Stimulated activated naive CD8-positive, alpha-beta T cell treated with anti-CD3 and anti-CD28 coated beads, Interleukin-15, Interleukin-2, amounts not matched to agents 100 ng/mL and 50 ng/mL, for 24 hours (primary cell): ENCODE measurements around the gene GDPD5.

Experiments used
- H3K27ac Mint-ChIP-seq: one replicate; pipeline ENCODE4 v1.8.0; 2021; ENCODE audit warnings: mild to moderate bottlenecking, mixed read lengths
- H3K27me3 Mint-ChIP-seq: one replicate; pipeline ENCODE4 v1.8.0; 2021; ENCODE audit warnings: mixed read lengths
- H3K36me3 Mint-ChIP-seq: one replicate; pipeline ENCODE4 v1.8.0; 2021; ENCODE audit warnings: low read depth, mixed read lengths
- H3K4me1 Mint-ChIP-seq: one replicate; pipeline ENCODE4 v1.8.0; 2021; ENCODE audit warnings: low read depth, mixed read lengths
- H3K4me3 Mint-ChIP-seq: one replicate; pipeline ENCODE4 v1.8.0; 2021; ENCODE audit warnings: mild to moderate bottlenecking, mixed read lengths
- H3K9me3 Mint-ChIP-seq: one replicate; pipeline ENCODE4 v1.8.0; 2021; ENCODE audit warnings: mixed read lengths

Gene GDPD5

GRCh38 chr11:75471176-75471973, 54.4 kb downstream of the GDPD5 start:
- Mint-ChIP-seq H3K27me3 (no peaks in the 10 kb centered on the region), H3K27ac (no peak overlapping the region), H3K4me1 (peaks cover 16% of the 10 kb centered on the region), H3K4me3 (no peak overlapping the region), H3K36me3 (no peaks in the 10 kb centered on the region), H3K9me3 (no peaks in the 10 kb centered on the region)

- no peaks in the 10 kb centered on the region for H3K9me3 Mint-ChIP-seq
- H3K27ac Mint-ChIP-seq, result no peak overlapping the region
- H3K4me1 Mint-ChIP-seq, result peaks cover 9% of the 10 kb centered on the region
- no peaks in the 10 kb centered on the region for H3K27me3 Mint-ChIP-seq
- H3K4me3 Mint-ChIP-seq, result no peak overlapping the region
- no peaks in the 10 kb centered on the region for H3K36me3 Mint-ChIP-seq
Observed at GRCh38 chr11:75470476-75471080, 55.2 kb downstream of the GDPD5 start.

GRCh38 chr11:75469785-75470405, 55.8 kb downstream of the GDPD5 start:
- no peak overlapping the region for H3K4me3 Mint-ChIP-seq
- no peaks in the 10 kb centered on the region for H3K27me3 Mint-ChIP-seq
- no peaks in the 10 kb centered on the region for H3K9me3 Mint-ChIP-seq
- H3K4me1 Mint-ChIP-seq, result peaks cover 2% of the 10 kb centered on the region
- no peak overlapping the region for H3K27ac Mint-ChIP-seq
- no peaks in the 10 kb centered on the region for H3K36me3 Mint-ChIP-seq

- Mint-ChIP-seq H3K36me3 (no peaks in the 10 kb centered on the region), H3K27me3 (no peaks in the 10 kb centered on the region), H3K4me3 (no peak overlapping the region), H3K27ac (no peak overlapping the region), H3K4me1 (no peaks in the 10 kb centered on the region), H3K9me3 (no peaks in the 10 kb centered on the region)
Observed at GRCh38 chr11:75468534-75469340, 57.0 kb downstream of the GDPD5 start.

GRCh38 chr11:75467881-75468280, 57.9 kb downstream of the GDPD5 start:
- Mint-ChIP-seq H3K27me3 (no peaks in the 10 kb centered on the region), H3K9me3 (no peaks in the 10 kb centered on the region), H3K4me3 (no peak overlapping the region), H3K36me3 (no peaks in the 10 kb centered on the region), H3K4me1 (no peaks in the 10 kb centered on the region), H3K27ac (no peak overlapping the region)

GRCh38 chr11:75467311-75467710, 58.4 kb downstream of the GDPD5 start:
- Mint-ChIP-seq H3K4me1 (no peaks in the 10 kb centered on the region), H3K36me3 (no peaks in the 10 kb centered on the region), H3K9me3 (no peaks in the 10 kb centered on the region), H3K4me3 (no peak overlapping the region), H3K27ac (no peak overlapping the region), H3K27me3 (no peaks in the 10 kb centered on the region)

GRCh38 chr11:75465701-75466531, 59.8 kb downstream of the GDPD5 start:
- no peaks in the 10 kb centered on the region for H3K27me3 Mint-ChIP-seq
- no peak overlapping the region for H3K27ac Mint-ChIP-seq
- H3K9me3 Mint-ChIP-seq, result no peaks in the 10 kb centered on the region
- H3K4me3 Mint-ChIP-seq, result no peak overlapping the region
- no peaks in the 10 kb centered on the region for H3K36me3 Mint-ChIP-seq
- no peaks in the 10 kb centered on the region for H3K4me1 Mint-ChIP-seq

- H3K27me3 Mint-ChIP-seq, result no peaks in the 10 kb centered on the region
- H3K9me3 Mint-ChIP-seq, result no peaks in the 10 kb centered on the region
- H3K27ac Mint-ChIP-seq, result no peak overlapping the region
- no peak overlapping the region for H3K4me3 Mint-ChIP-seq
- no peaks in the 10 kb centered on the region for H3K4me1 Mint-ChIP-seq
- H3K36me3 Mint-ChIP-seq, result no peaks in the 10 kb centered on the region
Observed at GRCh38 chr11:75463106-75463774, 62.5 kb downstream of the GDPD5 start.

GRCh38 chr11:75462117-75462653, 63.6 kb downstream of the GDPD5 start:
- H3K27ac Mint-ChIP-seq, result no peak overlapping the region
- no peaks in the 10 kb centered on the region for H3K36me3 Mint-ChIP-seq
- H3K9me3 Mint-ChIP-seq, result no peaks in the 10 kb centered on the region
- H3K4me3 Mint-ChIP-seq, result no peak overlapping the region
- H3K4me1 Mint-ChIP-seq, result no peaks in the 10 kb centered on the region
- H3K27me3 Mint-ChIP-seq, result no peaks in the 10 kb centered on the region

GRCh38 chr11:75461151-75461550, 64.6 kb downstream of the GDPD5 start:
- H3K27me3 Mint-ChIP-seq, result no peaks in the 10 kb centered on the region
- no peak overlapping the region for H3K4me3 Mint-ChIP-seq
- H3K9me3 Mint-ChIP-seq, result no peaks in the 10 kb centered on the region
- H3K27ac Mint-ChIP-seq, result no peak overlapping the region
- H3K36me3 Mint-ChIP-seq, result no peaks in the 10 kb centered on the region
- H3K4me1 Mint-ChIP-seq, result no peaks in the 10 kb centered on the region

GRCh38 chr11:75456596-75457183, 69.1 kb downstream of the GDPD5 start:
- no peaks in the 10 kb centered on the region for H3K9me3 Mint-ChIP-seq
- no peaks in the 10 kb centered on the region for H3K27me3 Mint-ChIP-seq
- no peak overlapping the region for H3K27ac Mint-ChIP-seq
- H3K36me3 Mint-ChIP-seq, result no peaks in the 10 kb centered on the region
- no peaks in the 10 kb centered on the region for H3K4me1 Mint-ChIP-seq
- H3K4me3 Mint-ChIP-seq, result no peak overlapping the region

GRCh38 chr11:75454987-75455386, 70.8 kb downstream of the GDPD5 start:
- no peaks in the 10 kb centered on the region for H3K36me3 Mint-ChIP-seq
- no peaks in the 10 kb centered on the region for H3K4me1 Mint-ChIP-seq
- H3K9me3 Mint-ChIP-seq, result no peaks in the 10 kb centered on the region
- no peak overlapping the region for H3K27ac Mint-ChIP-seq
- no peak overlapping the region for H3K4me3 Mint-ChIP-seq
- H3K27me3 Mint-ChIP-seq, result no peaks in the 10 kb centered on the region

GRCh38 chr11:75453916-75454655, 71.7 kb downstream of the GDPD5 start:
- no peak overlapping the region for H3K27ac Mint-ChIP-seq
- no peak overlapping the region for H3K4me3 Mint-ChIP-seq
- H3K36me3 Mint-ChIP-seq, result no peaks in the 10 kb centered on the region
- H3K9me3 Mint-ChIP-seq, result no peaks in the 10 kb centered on the region
- H3K27me3 Mint-ChIP-seq, result no peaks in the 10 kb centered on the region
- no peaks in the 10 kb centered on the region for H3K4me1 Mint-ChIP-seq
